ENCODE results near the gene CYB561D1.

Gene CYB561D1

GRCh38 chr1:109479311-109479710 lies 14.6 kb upstream of the CYB561D1 start:
- TF ChIP-seq EZH2phosphoT487 (IDR thresholded peaks at IDR 0.05; ENCODE audit: borderline replicate concordance) (no peak), CTCF (conservative IDR thresholded peaks at IDR 0.05; ENCODE audit: low read length) (no peak)
- H3K9me2 ChIP-seq (replicated peaks; ENCODE audit: low read depth, low read length) = no peaks in the 10 kb centered on the region
- no peak overlapping the region for H2AFZ ChIP-seq (ENCODE audit: low read length)
- no peaks in the 10 kb centered on the region; the same call in 1 of the 2 replicates for H3K79me2 ChIP-seq (ENCODE audit: insufficient read depth, low read length)
- H3K4me2 ChIP-seq (ENCODE audit: low read depth, low read length, poor library complexity, severe bottlenecking) = no peak overlapping the region
- no peak overlapping the region for H3K4me3 ChIP-seq (ENCODE audit: low read length, poor library complexity, severe bottlenecking)
- H3K4me1 ChIP-seq (ENCODE audit: insufficient read depth, low read length, poor library complexity, severe bottlenecking) = peaks cover 18% of the 10 kb centered on the region
- H3K27me3 ChIP-seq (ENCODE audit: insufficient read depth, low read length, poor library complexity, severe bottlenecking) = no peaks in the 10 kb centered on the region
- no peaks in the 10 kb centered on the region for H4K20me1 ChIP-seq (ENCODE audit: insufficient read depth, low read length, poor library complexity, severe bottlenecking)
- no peaks in the 10 kb centered on the region for H3K9me3 ChIP-seq (ENCODE audit: insufficient read depth, low read depth, low read length)
- no peaks in the 10 kb centered on the region for H3K36me3 ChIP-seq (ENCODE audit: insufficient read depth, low read length)
- no peaks in the 10 kb centered on the region for H3F3A ChIP-seq (ENCODE audit: low read depth)
- H3K9ac ChIP-seq (ENCODE audit: low read depth, low read length, poor library complexity, severe bottlenecking) = no peak overlapping the region

GRCh38 chr1:109479901-109480300 lies 14.0 kb upstream of the CYB561D1 start:
- no peak overlapping the region for H2AFZ ChIP-seq (ENCODE audit: low read length)
- no peaks in the 10 kb centered on the region for H3K36me3 ChIP-seq (ENCODE audit: insufficient read depth, low read length)
- H3K9me2 ChIP-seq (replicated peaks; ENCODE audit: low read depth, low read length) = no peaks in the 10 kb centered on the region
- peaks cover 22% of the 10 kb centered on the region for H3K4me1 ChIP-seq (ENCODE audit: insufficient read depth, low read length, poor library complexity, severe bottlenecking)
- no peaks in the 10 kb centered on the region for H3F3A ChIP-seq (ENCODE audit: low read depth)
- H3K9ac ChIP-seq (ENCODE audit: low read depth, low read length, poor library complexity, severe bottlenecking) = no peak overlapping the region
- H3K4me3 ChIP-seq (ENCODE audit: low read length, poor library complexity, severe bottlenecking) = no peak overlapping the region
- no peaks in the 10 kb centered on the region for H3K27me3 ChIP-seq (ENCODE audit: insufficient read depth, low read length, poor library complexity, severe bottlenecking)
- H3K79me2 ChIP-seq (ENCODE audit: insufficient read depth, low read length) = no peaks in the 10 kb centered on the region; the same call in 1 of the 2 replicates
- no peaks in the 10 kb centered on the region for H3K9me3 ChIP-seq (ENCODE audit: insufficient read depth, low read depth, low read length)
- H4K20me1 ChIP-seq (ENCODE audit: insufficient read depth, low read length, poor library complexity, severe bottlenecking) = no peaks in the 10 kb centered on the region
- no peak for TF ChIP-seq EZH2phosphoT487 (IDR thresholded peaks at IDR 0.05; ENCODE audit: borderline replicate concordance)
- TF ChIP-seq CTCF (conservative IDR thresholded peaks at IDR 0.05; ENCODE audit: low read length) = no peak
- no peak overlapping the region for H3K4me2 ChIP-seq (ENCODE audit: low read depth, low read length, poor library complexity, severe bottlenecking)

- H3K36me3 ChIP-seq (ENCODE audit: insufficient read depth, low read length) = no peaks in the 10 kb centered on the region
- no peak overlapping the region for H3K9ac ChIP-seq (ENCODE audit: low read depth, low read length, poor library complexity, severe bottlenecking)
- H3K27me3 ChIP-seq (ENCODE audit: insufficient read depth, low read length, poor library complexity, severe bottlenecking) = no peaks in the 10 kb centered on the region
- no peak overlapping the region for H2AFZ ChIP-seq (ENCODE audit: low read length)
- no peaks in the 10 kb centered on the region for H3K9me3 ChIP-seq (ENCODE audit: insufficient read depth, low read depth, low read length)
- TF ChIP-seq EZH2phosphoT487 (IDR thresholded peaks at IDR 0.05; ENCODE audit: borderline replicate concordance) (no peak), CTCF (conservative IDR thresholded peaks at IDR 0.05; ENCODE audit: low read length) (no peak)
- no peaks in the 10 kb centered on the region; the same call in 1 of the 2 replicates for H3K79me2 ChIP-seq (ENCODE audit: insufficient read depth, low read length)
- H3F3A ChIP-seq (ENCODE audit: low read depth) = no peaks in the 10 kb centered on the region
- H3K4me1 ChIP-seq (ENCODE audit: insufficient read depth, low read length, poor library complexity, severe bottlenecking) = peaks cover 32% of the 10 kb centered on the region
- no peak overlapping the region for H3K4me2 ChIP-seq (ENCODE audit: low read depth, low read length, poor library complexity, severe bottlenecking)
- H4K20me1 ChIP-seq (ENCODE audit: insufficient read depth, low read length, poor library complexity, severe bottlenecking) = no peaks in the 10 kb centered on the region
- H3K9me2 ChIP-seq (replicated peaks; ENCODE audit: low read depth, low read length) = no peaks in the 10 kb centered on the region
- no peak overlapping the region for H3K4me3 ChIP-seq (ENCODE audit: low read length, poor library complexity, severe bottlenecking)
Measured at GRCh38 chr1:109481646-109482045, 12.2 kb upstream of the CYB561D1 start.

All from Loucy (cell line).